IMR-90 (cell line): ENCODE data around the gene AK1. TPM values are rescaled to one million over a fixed set of nuclear protein-coding genes. Genes with fewer than 3 reads are reported as not detected.
A peak's percentile ranks its signal among the peaks of the same experiment; 100 is the strongest.

Experiments used
- ATAC-seq: fragments of 200-7000 bp; cut with Tn5 transposase; 2 replicates; pipeline ENCODE4 v1.9.1; 2020; ENCODE audit warnings: low read depth, mild to moderate bottlenecking, moderate library complexity
- BruUV-seq: library from RNA; stranded (reverse); fragments of 400-500 nt; replicated peaks from 2 replicates; lab custom pipeline; 2021; lab: Mats Ljungman, UMichigan
- CTCF ChIA-PET: fragments of 300-600 bp; formaldehyde crosslinking; extraction: SDS; loops from one replicate; lab custom pipeline; 2021; ENCODE audit warnings: antibody characterized with exemption; lab: Yijun Ruan, JAX
- POLR2A ChIA-PET: fragments of 300-600 bp; sonication (Branson Sonifier 250); formaldehyde crosslinking; loops from one replicate; lab custom pipeline; 2022; ENCODE audit warnings: antibody characterized with exemption; ENCODE audit not compliant: unreplicated experiment; lab: Charles Lee
- DNase-seq: peaks from one replicate; pipeline ENCODE4 v3.0.0; 2013
- H2AFZ ChIP-seq: replicated peaks from 2 replicates; pipeline ENCODE3; 2013; ENCODE audit warnings: low read length, mild to moderate bottlenecking; ENCODE audit not compliant: poor library complexity
- H2AK5ac ChIP-seq: 2 replicates; pipeline ENCODE4 v1.6.1; 2013; ENCODE audit warnings: low read depth, low read length, inconsistent platforms
- H2AK9ac ChIP-seq: replicated peaks from 2 replicates; pipeline ENCODE3; 2013; ENCODE audit warnings: mild to moderate bottlenecking, low read depth, low read length, moderate library complexity; ENCODE audit not compliant: poor library complexity
- H2BK120ac ChIP-seq: 2 replicates; pipeline ENCODE4 v1.6.1; 2013; ENCODE audit warnings: low read depth, low read length, inconsistent platforms
- H2BK15ac ChIP-seq: 3 replicates; pipeline ENCODE4 v1.6.1; 2013; ENCODE audit warnings: low read depth, low read length, inconsistent platforms
- H2BK20ac ChIP-seq: 2 replicates; pipeline ENCODE4 v1.6.1; 2013; ENCODE audit warnings: low read depth, mild to moderate bottlenecking, inconsistent platforms, low read length, moderate library complexity
- H2BK5ac ChIP-seq: 2 replicates; pipeline ENCODE4 v1.6.1; 2013; ENCODE audit warnings: mild to moderate bottlenecking, low read depth, low read length, inconsistent platforms; ENCODE audit not compliant: poor library complexity, severe bottlenecking
- H3K14ac ChIP-seq: replicated peaks from 2 replicates; pipeline ENCODE4 v1.6.1; 2013; ENCODE audit warnings: low read depth, low read length, inconsistent platforms
- H3K18ac ChIP-seq: 2 replicates; pipeline ENCODE4 v1.6.1; 2013; ENCODE audit warnings: low read depth, low read length, control low read depth
- H3K23ac ChIP-seq: 2 replicates; pipeline ENCODE4 v1.6.1; 2013; ENCODE audit warnings: low read depth, low read length, inconsistent platforms
- H3K27ac ChIP-seq: 2 replicates; pipeline ENCODE4 v1.5.1; 2013; ENCODE audit warnings: mild to moderate bottlenecking, control low read depth, low read length; ENCODE audit not compliant: insufficient read depth
- H3K27me3 ChIP-seq: 2 replicates; pipeline ENCODE4 v1.6.1; 2013; ENCODE audit warnings: low read length; ENCODE audit not compliant: control insufficient read depth, insufficient read depth
- H3K36me3 ChIP-seq: 2 replicates; pipeline ENCODE4 v1.6.1; 2013; ENCODE audit warnings: low read length, mixed read lengths; ENCODE audit not compliant: control insufficient read depth, insufficient read depth
- H3K4ac ChIP-seq: 2 replicates; pipeline ENCODE4 v1.6.1; 2013; ENCODE audit warnings: low read depth, low read length, inconsistent platforms
- H3K4me1 ChIP-seq: 2 replicates; pipeline ENCODE4 v1.6.1; 2013; ENCODE audit warnings: low read length, mixed read lengths; ENCODE audit not compliant: control insufficient read depth, insufficient read depth
- H3K4me2 ChIP-seq: 2 replicates; pipeline ENCODE4 v1.6.1; 2013; ENCODE audit warnings: low read depth, mild to moderate bottlenecking, control low read depth, low read length, moderate library complexity
- H3K4me3 ChIP-seq: 2 replicates; pipeline ENCODE4 v1.5.1; 2013; ENCODE audit warnings: low read depth, mild to moderate bottlenecking, control low read depth, low read length, moderate library complexity; ENCODE audit not compliant: insufficient read depth
- H3K56ac ChIP-seq: 2 replicates; pipeline ENCODE4 v1.6.1; 2013; ENCODE audit warnings: low read length, inconsistent platforms; ENCODE audit not compliant: insufficient read depth; ENCODE audit errors: extremely low read depth
- H3K79me1 ChIP-seq, 2 experiments: 2 replicates each; pipeline ENCODE4 v1.6.1; 2013; ENCODE audit warnings: low read length in 2 of 2, inconsistent platforms in 1 of 2, low read depth in 1 of 2
- H3K9ac ChIP-seq: 2 replicates; pipeline ENCODE4 v1.6.1; 2013; ENCODE audit warnings: low read depth, low read length, control low read depth
- H3K9me1 ChIP-seq: 2 replicates; pipeline ENCODE4 v1.6.1; 2013; ENCODE audit warnings: low read length, inconsistent platforms; ENCODE audit not compliant: insufficient read depth
- H3K9me3 ChIP-seq: 2 replicates; pipeline ENCODE4 v1.6.1; 2013; ENCODE audit warnings: low read length; ENCODE audit not compliant: control insufficient read depth, insufficient read depth
- H4K20me1 ChIP-seq: 2 replicates; pipeline ENCODE4 v1.6.1; 2013; ENCODE audit warnings: low read length, inconsistent platforms; ENCODE audit not compliant: insufficient read depth
- H4K5ac ChIP-seq: 2 replicates; pipeline ENCODE4 v1.6.1; 2013; ENCODE audit warnings: mild to moderate bottlenecking, low read depth, low read length, control low read depth
- H4K8ac ChIP-seq, 2 experiments: 2 replicates each; pipeline ENCODE4 v1.6.1; 2013; ENCODE audit warnings: low read depth in 2 of 2, low read length in 2 of 2, control low read depth in 1 of 2, inconsistent platforms in 1 of 2
- H4K91ac ChIP-seq: 2 replicates; pipeline ENCODE4 v1.6.1; 2013; ENCODE audit warnings: low read depth, low read length, inconsistent platforms; ENCODE audit not compliant: insufficient read depth
- BHLHE40 ChIP-seq: fragments of 150-350 bp; IDR thresholded peaks from 2 replicates; pipeline ENCODE4 v1.6.1; 2016; ENCODE audit warnings: mild to moderate bottlenecking, low read depth, low read length
- CEBPB ChIP-seq: IDR thresholded peaks from 2 replicates; pipeline ENCODE4 v1.6.1; 2012; ENCODE audit warnings: low read depth, low read length, improper control_type of control experiment
- CHD1 ChIP-seq: IDR thresholded peaks from 2 replicates; pipeline ENCODE4 v1.6.1; 2012; ENCODE audit warnings: low read depth, low read length, improper control_type of control experiment
- FOS ChIP-seq: fragments of 150-350 bp; IDR thresholded peaks from 2 replicates; pipeline ENCODE4 v1.6.1; 2016; ENCODE audit warnings: low read depth, low read length
- MAFK ChIP-seq: IDR thresholded peaks from 2 replicates; pipeline ENCODE4 v1.6.1; 2012; ENCODE audit warnings: low read depth, low read length, improper control_type of control experiment
- MAZ ChIP-seq: IDR thresholded peaks from 2 replicates; pipeline ENCODE4 v1.6.1; 2012; ENCODE audit warnings: low read depth, mild to moderate bottlenecking, low read length, improper control_type of control experiment, moderate library complexity, borderline replicate concordance
- MXI1 ChIP-seq: IDR thresholded peaks from 2 replicates; pipeline ENCODE4 v1.6.1; 2012; ENCODE audit warnings: low read depth, mild to moderate bottlenecking, low read length, moderate library complexity, borderline replicate concordance
- NFE2L2 ChIP-seq: fragments of 150-350 bp; IDR thresholded peaks from 2 replicates; pipeline ENCODE4 v1.6.1; 2016; ENCODE audit warnings: low read depth, mild to moderate bottlenecking, low read length
- RAD21 ChIP-seq: IDR thresholded peaks from 2 replicates; pipeline ENCODE4 v1.6.1; 2012; ENCODE audit warnings: low read length, improper control_type of control experiment
- RFX5 ChIP-seq: IDR thresholded peaks from 2 replicates; pipeline ENCODE4 v1.8.0; 2012; ENCODE audit warnings: low read depth, mild to moderate bottlenecking, low read length, moderate library complexity
- SMC3 ChIP-seq: fragments of 150-350 bp; IDR thresholded peaks from 2 replicates; pipeline ENCODE4 v1.6.1; 2016; ENCODE audit warnings: low read depth, mild to moderate bottlenecking, antibody characterized with exemption, low read length, moderate library complexity
- WGBS, 2 experiments: methylation state at CpG; one replicate each; pipeline versions ENCODE4 v1.1.5 to v1.1.7; 2013; ENCODE audit warnings: missing lambda C conversion rate in 2 of 2; ENCODE audit not compliant: insufficient read length in 1 of 2; ENCODE audit errors: extremely low coverage in 2 of 2; 5-methylcytosine and 5-hydroxymethylcytosine counted together
- dilution Hi-C: fragments of 300-500 bp; cut with HindIII; formaldehyde crosslinking; loops from one replicate; pipeline ENCODE4 v1.14.3; 2018; ENCODE audit warnings: low sequenced_read_pairs; ENCODE audit not compliant: unreplicated experiment
- in situ Hi-C: fragments of 300-500 bp; cut with MboI; formaldehyde crosslinking; loops from 3 replicates; pipeline ENCODE4 v1.14.3; 2019; ENCODE audit warnings: low sequenced_read_pairs, inconsistent platforms, mixed read lengths
- intact Hi-C: fragments of 100-400 bp; cut with micrococcal nuclease; formaldehyde crosslinking; loops from 2 replicates; pipeline ENCODE4 v1.10.0; 2022
- polyA plus RNA-seq, 3 experiments: library from polyadenylated mRNA; depleted of rRNA; stranded (reverse); fragments of >200 nt; gene quantifications; 2 replicates each; pipeline ENCODE4 v1.2.3, GENCODE V29; 2012; ENCODE audit warnings: low replicate concordance in 1 of 3
- total RNA-seq: library from RNA; depleted of rRNA; stranded (reverse); fragments of >200 nt; gene quantifications from 2 replicates; pipeline ENCODE4 v1.2.3, GENCODE V29; 2012
- TF ChIP-seq, protein P1 (sequence below): fragments of 150-350 bp; IDR thresholded peaks from 2 replicates; pipeline ENCODE4 v1.6.1; 2016; ENCODE audit warnings: low read depth, mild to moderate bottlenecking, low read length, moderate library complexity, borderline replicate concordance
- TF ChIP-seq, protein P2 (sequence below): fragments of 150-350 bp; IDR thresholded peaks from 2 replicates; pipeline ENCODE4 v1.6.1; 2017; ENCODE audit warnings: mild to moderate bottlenecking, antibody characterized with exemption, low read length, low read depth

The AK1 gene
- total and polyA plus RNA-seq, 2 of the 4 experiments (the other 2 are of a cell fraction) = 44.8 to 119 TPM

- ATAC-seq = peak; percentile 59
- TF ChIP-seq MAZ (no peak), MAFK (no peak), BHLHE40 (no peak), NFE2L2 (no peak), RFX5 (no peak), SMC3 (no peak), CEBPB (no peak), FOS (no peak), MXI1 (no peak), CHD1 (no peak), RAD21 (no peak)
- TF ChIP-seq, protein P1, sequence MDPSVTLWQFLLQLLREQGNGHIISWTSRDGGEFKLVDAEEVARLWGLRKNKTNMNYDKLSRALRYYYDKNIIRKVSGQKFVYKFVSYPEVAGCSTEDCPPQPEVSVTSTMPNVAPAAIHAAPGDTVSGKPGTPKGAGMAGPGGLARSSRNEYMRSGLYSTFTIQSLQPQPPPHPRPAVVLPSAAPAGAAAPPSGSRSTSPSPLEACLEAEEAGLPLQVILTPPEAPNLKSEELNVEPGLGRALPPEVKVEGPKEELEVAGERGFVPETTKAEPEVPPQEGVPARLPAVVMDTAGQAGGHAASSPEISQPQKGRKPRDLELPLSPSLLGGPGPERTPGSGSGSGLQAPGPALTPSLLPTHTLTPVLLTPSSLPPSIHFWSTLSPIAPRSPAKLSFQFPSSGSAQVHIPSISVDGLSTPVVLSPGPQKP = no peak
- TF ChIP-seq, protein P2, sequence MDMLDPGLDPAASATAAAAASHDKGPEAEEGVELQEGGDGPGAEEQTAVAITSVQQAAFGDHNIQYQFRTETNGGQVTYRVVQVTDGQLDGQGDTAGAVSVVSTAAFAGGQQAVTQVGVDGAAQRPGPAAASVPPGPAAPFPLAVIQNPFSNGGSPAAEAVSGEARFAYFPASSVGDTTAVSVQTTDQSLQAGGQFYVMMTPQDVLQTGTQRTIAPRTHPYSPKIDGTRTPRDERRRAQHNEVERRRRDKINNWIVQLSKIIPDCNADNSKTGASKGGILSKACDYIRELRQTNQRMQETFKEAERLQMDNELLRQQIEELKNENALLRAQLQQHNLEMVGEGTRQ = no peak
Observed at GRCh38 chr9:127853312-127854183, 23.9 kb downstream of the AK1 start.

More at GRCh38 chr9:127853312-127854183, 23.9 kb downstream of the AK1 start:
- intact Hi-C loops = loop anchor here (5.0 kb wide), 1 partner anchor 51 kb away; the partner anchor contains the start of gene FPGS
- Histone ChIP-seq H2AFZ (peak overlapping the region; percentile 91), H3K27ac (peak overlapping the region; percentile 87), H2AK5ac (peak overlapping the region; percentile 85), H3K4ac (peak overlapping the region; percentile 73), H3K4me1 (peaks cover 11% of the 10 kb centered on the region), H4K8ac (peak overlapping the region; percentile 83 to 95; a peak in 3 of 4 replicates), H4K91ac (peak overlapping the region; percentile 53), H2BK120ac (peak overlapping the region; percentile 66), H2BK5ac (peak overlapping the region; percentile 66), H3K9me3 (peaks cover 10% of the 10 kb centered on the region), H4K5ac (peak overlapping the region; percentile 29), H3K9ac (peak overlapping the region; percentile 80), H3K18ac (peak overlapping the region; percentile 11; the same call in 1 of the 2 replicates), H2BK20ac (no peak overlapping the region), H3K4me2 (peak overlapping the region; percentile 83), H3K23ac (peak overlapping the region; percentile 93), H2AK9ac (peak overlapping the region; percentile 99), H3K14ac (peak overlapping the region; percentile 93), H3K56ac (peak overlapping the region; percentile 89), H4K20me1 (0 out of 2 replicates have a peak, but pooled peaks cover 3% of the 10 kb centered on the region), H2BK15ac (no peak overlapping the region; the same call in 2 of the 3 replicates), H3K9me1 (peaks cover 12% of the 10 kb centered on the region), H3K27me3 (no peaks in the 10 kb centered on the region), H3K36me3 (peaks cover 21% of the 10 kb centered on the region), H3K4me3 (peak overlapping the region; percentile 56), H3K79me1 (peaks cover 13 to 54% of the 10 kb centered on the region in 2 experiments; a peak in 3 of 4 replicates)
- DNase-seq = no peak
- in situ Hi-C loops = no loop called here
- no TSS peak for BruUV-seq
- ChIA-PET POLR2A (interaction anchor here (0.6 kb wide), 2 partner anchors 57 to 403 kb away, joined by 3 read pairs; partner anchors contain the start of gene RPL12), CTCF (interaction anchor here (1.5 kb wide), 1 partner anchor 119 kb away, joined by 4 read pairs; the partner anchor contains the start of gene TOR2A)
- dilution Hi-C loops = no loop called here
- no CpG with 5 or more reads among the region's 13 CpGs for WGBS, 2 experiments
